Measurements from ENCODE around the gene GTF2A1. TPM values are rescaled to one million over a fixed set of nuclear protein-coding genes. Genes with fewer than 3 reads are reported as not detected.

Gene GTF2A1
- total and polyA plus RNA-seq, 4 donors = 2.9 to 22.1 (median 9.7) TPM

DNA sequence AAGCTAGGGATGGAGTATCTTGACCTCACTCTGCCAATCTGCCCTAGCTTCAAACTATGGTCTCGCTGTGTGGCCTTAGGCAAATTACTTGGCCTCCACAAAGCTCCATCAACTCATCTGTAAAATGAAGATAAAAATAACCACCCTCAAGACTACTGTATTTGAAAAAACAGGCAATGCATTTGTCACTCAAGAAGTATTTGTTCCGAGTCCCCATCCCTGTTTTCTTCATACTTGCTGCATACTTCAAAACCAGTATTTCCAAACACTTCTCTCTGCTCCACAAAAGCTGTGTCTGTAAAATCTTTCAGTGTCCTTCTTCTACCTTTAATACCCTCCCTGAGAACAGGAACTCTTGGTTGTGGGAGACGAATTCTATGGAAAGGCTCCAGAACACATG is 47.9 kb downstream of the GTF2A1 start:
- Histone ChIP-seq H3K9me3 (ENCODE audit: control insufficient read depth in 4 of 4, low read length in 3 of 4) (no peaks in the 10 kb centered on the region), H3K27me3 (ENCODE audit: control insufficient read depth in 4 of 4, insufficient read depth in 4 of 4, low read length in 3 of 4) (no peaks in the 10 kb centered on the region), H3K36me3 (ENCODE audit: control insufficient read depth in 4 of 4, insufficient read depth in 3 of 4, low read depth in 1 of 4, low read length in 3 of 4) (no peaks in the 10 kb centered on the region), H3K27ac (ENCODE audit: low read depth in 1 of 2, low read length in 2 of 2) (no peak overlapping the region), H3K9ac (ENCODE audit: low read depth in 1 of 2, low read length in 2 of 2) (no peak overlapping the region), H3K4me1 (ENCODE audit: control insufficient read depth in 4 of 4, insufficient read depth in 4 of 4, low read length in 3 of 4) (peaks cover 0 to 29% (median 10%) of the 10 kb centered on the region in 4 donors), H3K4me3 (ENCODE audit: low read depth in 1 of 3, low read length in 3 of 3) (no peak overlapping the region)
- TF ChIP-seq TAF1 (conservative IDR thresholded peaks at IDR 0.05) (no peak), NR2F2 (IDR thresholded peaks at IDR 0.05) (no peak), JUND (IDR thresholded peaks at IDR 0.05) (no peak), EGR1 (IDR thresholded peaks at IDR 0.05; ENCODE audit: low read depth in 2 of 2) (no peak), YY1 (IDR thresholded peaks at IDR 0.05) (no peak), HNF4G (IDR thresholded peaks at IDR 0.05) (no peak)
- TF ChIP-seq, protein P1, sequence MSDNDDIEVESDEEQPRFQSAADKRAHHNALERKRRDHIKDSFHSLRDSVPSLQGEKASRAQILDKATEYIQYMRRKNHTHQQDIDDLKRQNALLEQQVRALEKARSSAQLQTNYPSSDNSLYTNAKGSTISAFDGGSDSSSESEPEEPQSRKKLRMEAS (IDR thresholded peaks at IDR 0.05) = no peak
- WGBS = 88% methylated on average over 3 of the region's 3 CpGs
- no peak for DNase-seq (ENCODE audit: low spot score)

DNA sequence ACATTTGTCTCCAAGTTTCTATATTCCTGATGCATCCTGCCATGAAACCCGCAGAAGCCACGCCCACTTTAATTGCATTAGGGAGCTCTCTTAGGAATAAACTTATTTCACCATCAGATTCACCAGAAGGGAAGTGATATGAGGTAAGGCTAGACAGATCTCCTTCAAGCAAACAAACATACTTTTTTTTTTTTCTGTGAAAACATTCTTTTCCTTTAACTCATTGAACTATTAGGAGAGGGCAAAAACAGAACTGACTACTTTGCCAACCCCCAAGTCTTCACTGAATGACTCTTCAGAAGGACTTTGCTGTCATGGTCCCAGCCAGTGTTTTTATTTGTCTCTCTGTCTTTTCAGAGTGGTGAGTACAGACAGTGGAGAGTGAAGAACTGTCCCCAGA is 48.4 kb downstream of the GTF2A1 start:
- Histone ChIP-seq H3K9ac (ENCODE audit: low read depth in 1 of 2, low read length in 2 of 2) (no peak overlapping the region), H3K9me3 (ENCODE audit: control insufficient read depth in 4 of 4, low read length in 3 of 4) (no peaks in the 10 kb centered on the region), H3K36me3 (ENCODE audit: control insufficient read depth in 4 of 4, insufficient read depth in 3 of 4, low read depth in 1 of 4, low read length in 3 of 4) (no peaks in the 10 kb centered on the region), H3K4me1 (ENCODE audit: control insufficient read depth in 4 of 4, insufficient read depth in 4 of 4, low read length in 3 of 4) (peaks cover 0 to 24% (median 8%) of the 10 kb centered on the region in 4 donors), H3K27ac (ENCODE audit: low read depth in 1 of 2, low read length in 2 of 2) (no peak overlapping the region), H3K4me3 (ENCODE audit: low read depth in 1 of 3, low read length in 3 of 3) (no peak overlapping the region), H3K27me3 (ENCODE audit: control insufficient read depth in 4 of 4, insufficient read depth in 4 of 4, low read length in 3 of 4) (no peaks in the 10 kb centered on the region)
- WGBS = 78% methylated on average over 2 of the region's 2 CpGs
- no peak for TF ChIP-seq JUND (IDR thresholded peaks at IDR 0.05)
- no peak for TF ChIP-seq NR2F2 (IDR thresholded peaks at IDR 0.05)
- TF ChIP-seq FOXA2 (IDR thresholded peaks at IDR 0.05) = no peak
- TF ChIP-seq RXRA (IDR thresholded peaks at IDR 0.05) = no peak
- TF ChIP-seq FOXA1 (IDR thresholded peaks at IDR 0.05) = no peak
- TF ChIP-seq, protein P2, sequence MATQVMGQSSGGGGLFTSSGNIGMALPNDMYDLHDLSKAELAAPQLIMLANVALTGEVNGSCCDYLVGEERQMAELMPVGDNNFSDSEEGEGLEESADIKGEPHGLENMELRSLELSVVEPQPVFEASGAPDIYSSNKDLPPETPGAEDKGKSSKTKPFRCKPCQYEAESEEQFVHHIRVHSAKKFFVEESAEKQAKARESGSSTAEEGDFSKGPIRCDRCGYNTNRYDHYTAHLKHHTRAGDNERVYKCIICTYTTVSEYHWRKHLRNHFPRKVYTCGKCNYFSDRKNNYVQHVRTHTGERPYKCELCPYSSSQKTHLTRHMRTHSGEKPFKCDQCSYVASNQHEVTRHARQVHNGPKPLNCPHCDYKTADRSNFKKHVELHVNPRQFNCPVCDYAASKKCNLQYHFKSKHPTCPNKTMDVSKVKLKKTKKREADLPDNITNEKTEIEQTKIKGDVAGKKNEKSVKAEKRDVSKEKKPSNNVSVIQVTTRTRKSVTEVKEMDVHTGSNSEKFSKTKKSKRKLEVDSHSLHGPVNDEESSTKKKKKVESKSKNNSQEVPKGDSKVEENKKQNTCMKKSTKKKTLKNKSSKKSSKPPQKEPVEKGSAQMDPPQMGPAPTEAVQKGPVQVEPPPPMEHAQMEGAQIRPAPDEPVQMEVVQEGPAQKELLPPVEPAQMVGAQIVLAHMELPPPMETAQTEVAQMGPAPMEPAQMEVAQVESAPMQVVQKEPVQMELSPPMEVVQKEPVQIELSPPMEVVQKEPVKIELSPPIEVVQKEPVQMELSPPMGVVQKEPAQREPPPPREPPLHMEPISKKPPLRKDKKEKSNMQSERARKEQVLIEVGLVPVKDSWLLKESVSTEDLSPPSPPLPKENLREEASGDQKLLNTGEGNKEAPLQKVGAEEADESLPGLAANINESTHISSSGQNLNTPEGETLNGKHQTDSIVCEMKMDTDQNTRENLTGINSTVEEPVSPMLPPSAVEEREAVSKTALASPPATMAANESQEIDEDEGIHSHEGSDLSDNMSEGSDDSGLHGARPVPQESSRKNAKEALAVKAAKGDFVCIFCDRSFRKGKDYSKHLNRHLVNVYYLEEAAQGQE (IDR thresholded peaks at IDR 0.05) = no peak
- TF ChIP-seq TAF1 (conservative IDR thresholded peaks at IDR 0.05) = no peak
- TF ChIP-seq YY1 (IDR thresholded peaks at IDR 0.05) = no peak
- TF ChIP-seq, protein P3, sequence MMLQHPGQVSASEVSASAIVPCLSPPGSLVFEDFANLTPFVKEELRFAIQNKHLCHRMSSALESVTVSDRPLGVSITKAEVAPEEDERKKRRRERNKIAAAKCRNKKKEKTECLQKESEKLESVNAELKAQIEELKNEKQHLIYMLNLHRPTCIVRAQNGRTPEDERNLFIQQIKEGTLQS (IDR thresholded peaks at IDR 0.05) = no peak
- TF ChIP-seq EGR1 (IDR thresholded peaks at IDR 0.05; ENCODE audit: low read depth in 2 of 2) = no peak
- TF ChIP-seq SP1 (IDR thresholded peaks at IDR 0.05) = no peak
- no peak for TF ChIP-seq GABPA (IDR thresholded peaks at IDR 0.05 in 1 of 2, conservative IDR thresholded peaks at IDR 0.05 in 1 of 2)
- TF ChIP-seq RAD21 (IDR thresholded peaks at IDR 0.05) = no peak
- TF ChIP-seq HNF4G (IDR thresholded peaks at IDR 0.05) = no peak
- TF ChIP-seq, protein P1 (IDR thresholded peaks at IDR 0.05) = no peak
- no peak for TF ChIP-seq HNF4A (conservative IDR thresholded peaks at IDR 0.05)
- TF ChIP-seq, protein P4, sequence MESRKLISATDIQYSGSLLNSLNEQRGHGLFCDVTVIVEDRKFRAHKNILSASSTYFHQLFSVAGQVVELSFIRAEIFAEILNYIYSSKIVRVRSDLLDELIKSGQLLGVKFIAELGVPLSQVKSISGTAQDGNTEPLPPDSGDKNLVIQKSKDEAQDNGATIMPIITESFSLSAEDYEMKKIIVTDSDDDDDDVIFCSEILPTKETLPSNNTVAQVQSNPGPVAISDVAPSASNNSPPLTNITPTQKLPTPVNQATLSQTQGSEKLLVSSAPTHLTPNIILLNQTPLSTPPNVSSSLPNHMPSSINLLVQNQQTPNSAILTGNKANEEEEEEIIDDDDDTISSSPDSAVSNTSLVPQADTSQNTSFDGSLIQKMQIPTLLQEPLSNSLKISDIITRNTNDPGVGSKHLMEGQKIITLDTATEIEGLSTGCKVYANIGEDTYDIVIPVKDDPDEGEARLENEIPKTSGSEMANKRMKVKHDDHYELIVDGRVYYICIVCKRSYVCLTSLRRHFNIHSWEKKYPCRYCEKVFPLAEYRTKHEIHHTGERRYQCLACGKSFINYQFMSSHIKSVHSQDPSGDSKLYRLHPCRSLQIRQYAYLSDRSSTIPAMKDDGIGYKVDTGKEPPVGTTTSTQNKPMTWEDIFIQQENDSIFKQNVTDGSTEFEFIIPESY (IDR thresholded peaks at IDR 0.05) = no peak
- TF ChIP-seq, protein P5, sequence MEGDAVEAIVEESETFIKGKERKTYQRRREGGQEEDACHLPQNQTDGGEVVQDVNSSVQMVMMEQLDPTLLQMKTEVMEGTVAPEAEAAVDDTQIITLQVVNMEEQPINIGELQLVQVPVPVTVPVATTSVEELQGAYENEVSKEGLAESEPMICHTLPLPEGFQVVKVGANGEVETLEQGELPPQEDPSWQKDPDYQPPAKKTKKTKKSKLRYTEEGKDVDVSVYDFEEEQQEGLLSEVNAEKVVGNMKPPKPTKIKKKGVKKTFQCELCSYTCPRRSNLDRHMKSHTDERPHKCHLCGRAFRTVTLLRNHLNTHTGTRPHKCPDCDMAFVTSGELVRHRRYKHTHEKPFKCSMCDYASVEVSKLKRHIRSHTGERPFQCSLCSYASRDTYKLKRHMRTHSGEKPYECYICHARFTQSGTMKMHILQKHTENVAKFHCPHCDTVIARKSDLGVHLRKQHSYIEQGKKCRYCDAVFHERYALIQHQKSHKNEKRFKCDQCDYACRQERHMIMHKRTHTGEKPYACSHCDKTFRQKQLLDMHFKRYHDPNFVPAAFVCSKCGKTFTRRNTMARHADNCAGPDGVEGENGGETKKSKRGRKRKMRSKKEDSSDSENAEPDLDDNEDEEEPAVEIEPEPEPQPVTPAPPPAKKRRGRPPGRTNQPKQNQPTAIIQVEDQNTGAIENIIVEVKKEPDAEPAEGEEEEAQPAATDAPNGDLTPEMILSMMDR (IDR thresholded peaks at IDR 0.05; ENCODE audit: low read depth, low read length, missing input control) = no peak
- no peak for DNase-seq (ENCODE audit: low spot score)
